ENCODE measurements around the gene SLAMF7. TPM values are rescaled to one million over a fixed set of nuclear protein-coding genes. Genes with fewer than 3 reads are reported as not detected.
A peak's percentile ranks its signal among the peaks of the same experiment; 100 is the strongest.

The SLAMF7 gene
- total and polyA plus RNA-seq, 10 of the 15 experiments (the other 5 are each of a cell fraction or from before 2014, with no cell fraction given): 66.6 to 284 (median 108) TPM

DNA sequence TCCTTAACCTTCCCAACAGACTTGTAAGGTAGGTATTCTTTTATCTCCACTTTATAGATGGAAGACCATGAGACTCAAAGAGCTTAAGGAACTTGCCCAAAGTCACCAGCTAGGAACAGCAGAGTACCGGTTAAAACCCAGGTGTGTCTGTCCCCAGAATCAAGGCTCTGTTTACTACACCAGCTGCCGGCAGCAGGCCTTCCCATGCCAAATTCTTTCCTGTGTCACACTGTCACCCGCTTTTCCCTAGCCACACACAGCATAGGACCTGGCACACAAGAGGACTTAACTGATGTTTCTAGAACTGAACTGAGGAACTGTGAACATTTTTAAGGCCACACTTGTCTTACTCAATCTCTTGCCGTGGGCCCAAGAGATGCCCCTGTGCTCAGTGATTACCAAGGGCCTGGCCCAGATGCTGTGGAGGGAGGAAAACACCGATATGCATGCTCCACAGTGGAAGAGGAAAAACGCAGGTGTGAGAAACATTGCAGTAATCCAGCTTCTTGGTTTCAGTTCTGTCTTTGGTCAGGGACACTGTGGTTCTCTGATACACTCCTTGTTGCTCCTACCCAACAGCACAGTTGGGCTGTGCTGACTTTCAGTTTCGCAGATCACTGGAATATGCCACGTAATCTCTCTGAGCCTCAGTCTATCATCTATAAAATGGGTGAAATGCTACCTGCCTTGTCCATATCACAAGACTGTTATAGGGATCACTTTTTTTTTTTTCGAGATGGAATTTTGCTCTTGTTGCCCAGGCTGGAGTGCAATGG is 43.1 kb downstream of the SLAMF7 start (continued):
- TF ChIP-seq, protein P1, sequence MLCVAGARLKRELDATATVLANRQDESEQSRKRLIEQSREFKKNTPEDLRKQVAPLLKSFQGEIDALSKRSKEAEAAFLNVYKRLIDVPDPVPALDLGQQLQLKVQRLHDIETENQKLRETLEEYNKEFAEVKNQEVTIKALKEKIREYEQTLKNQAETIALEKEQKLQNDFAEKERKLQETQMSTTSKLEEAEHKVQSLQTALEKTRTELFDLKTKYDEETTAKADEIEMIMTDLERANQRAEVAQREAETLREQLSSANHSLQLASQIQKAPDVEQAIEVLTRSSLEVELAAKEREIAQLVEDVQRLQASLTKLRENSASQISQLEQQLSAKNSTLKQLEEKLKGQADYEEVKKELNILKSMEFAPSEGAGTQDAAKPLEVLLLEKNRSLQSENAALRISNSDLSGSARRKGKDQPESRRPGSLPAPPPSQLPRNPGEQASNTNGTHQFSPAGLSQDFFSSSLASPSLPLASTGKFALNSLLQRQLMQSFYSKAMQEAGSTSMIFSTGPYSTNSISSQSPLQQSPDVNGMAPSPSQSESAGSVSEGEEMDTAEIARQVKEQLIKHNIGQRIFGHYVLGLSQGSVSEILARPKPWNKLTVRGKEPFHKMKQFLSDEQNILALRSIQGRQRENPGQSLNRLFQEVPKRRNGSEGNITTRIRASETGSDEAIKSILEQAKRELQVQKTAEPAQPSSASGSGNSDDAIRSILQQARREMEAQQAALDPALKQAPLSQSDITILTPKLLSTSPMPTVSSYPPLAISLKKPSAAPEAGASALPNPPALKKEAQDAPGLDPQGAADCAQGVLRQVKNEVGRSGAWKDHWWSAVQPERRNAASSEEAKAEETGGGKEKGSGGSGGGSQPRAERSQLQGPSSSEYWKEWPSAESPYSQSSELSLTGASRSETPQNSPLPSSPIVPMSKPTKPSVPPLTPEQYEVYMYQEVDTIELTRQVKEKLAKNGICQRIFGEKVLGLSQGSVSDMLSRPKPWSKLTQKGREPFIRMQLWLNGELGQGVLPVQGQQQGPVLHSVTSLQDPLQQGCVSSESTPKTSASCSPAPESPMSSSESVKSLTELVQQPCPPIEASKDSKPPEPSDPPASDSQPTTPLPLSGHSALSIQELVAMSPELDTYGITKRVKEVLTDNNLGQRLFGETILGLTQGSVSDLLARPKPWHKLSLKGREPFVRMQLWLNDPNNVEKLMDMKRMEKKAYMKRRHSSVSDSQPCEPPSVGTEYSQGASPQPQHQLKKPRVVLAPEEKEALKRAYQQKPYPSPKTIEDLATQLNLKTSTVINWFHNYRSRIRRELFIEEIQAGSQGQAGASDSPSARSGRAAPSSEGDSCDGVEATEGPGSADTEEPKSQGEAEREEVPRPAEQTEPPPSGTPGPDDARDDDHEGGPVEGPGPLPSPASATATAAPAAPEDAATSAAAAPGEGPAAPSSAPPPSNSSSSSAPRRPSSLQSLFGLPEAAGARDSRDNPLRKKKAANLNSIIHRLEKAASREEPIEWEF (IDR thresholded peaks at IDR 0.05; ENCODE audit: insufficient replicate concordance, low read depth, low read length): no peak
- TF ChIP-seq ATF7 (IDR thresholded peaks at IDR 0.05; ENCODE audit: low read depth): peak; percentile 91
- TF ChIP-seq ZNF687 (IDR thresholded peaks at IDR 0.05): peak; percentile 77; the same call in 1 of the 2 replicates
- no peak for TF ChIP-seq RFX5 (IDR thresholded peaks at IDR 0.05; ENCODE audit: low read depth, low read length)
- no peak for TF ChIP-seq NR2F1 (conservative IDR thresholded peaks at IDR 0.05)
- TF ChIP-seq ZBTB4 (CRISPR knock-in tag; IDR thresholded peaks at IDR 0.05): no peak
- no peak for TF ChIP-seq HCFC1 (IDR thresholded peaks at IDR 0.05; ENCODE audit: low read length)
- TF ChIP-seq, protein P2, sequence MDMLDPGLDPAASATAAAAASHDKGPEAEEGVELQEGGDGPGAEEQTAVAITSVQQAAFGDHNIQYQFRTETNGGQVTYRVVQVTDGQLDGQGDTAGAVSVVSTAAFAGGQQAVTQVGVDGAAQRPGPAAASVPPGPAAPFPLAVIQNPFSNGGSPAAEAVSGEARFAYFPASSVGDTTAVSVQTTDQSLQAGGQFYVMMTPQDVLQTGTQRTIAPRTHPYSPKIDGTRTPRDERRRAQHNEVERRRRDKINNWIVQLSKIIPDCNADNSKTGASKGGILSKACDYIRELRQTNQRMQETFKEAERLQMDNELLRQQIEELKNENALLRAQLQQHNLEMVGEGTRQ (IDR thresholded peaks at IDR 0.05; ENCODE audit: borderline replicate concordance, low read depth, low read length): no peak
- TF ChIP-seq BHLHE40 (IDR thresholded peaks at IDR 0.05; ENCODE audit: borderline replicate concordance in 1 of 2, low read depth in 2 of 2, low read length in 1 of 2): peak; percentile 65 to 67
- TF ChIP-seq SUPT20H (IDR thresholded peaks at IDR 0.05; ENCODE audit: borderline replicate concordance, control insufficient read depth, low read depth, low read length): no peak
- no peak for TF ChIP-seq ZNF207 (IDR thresholded peaks at IDR 0.05; ENCODE audit: borderline replicate concordance)
- no peak for TF ChIP-seq TAF1 (IDR thresholded peaks at IDR 0.05; ENCODE audit: borderline replicate concordance, low read depth, low read length)

All from GM12878 (cell line).